PFSK-1 (cell line): ENCODE measurements around the gene PCCA.

ENCODE experiments used
- FOXP2 ChIP-seq: optimal IDR thresholded peaks from 2 replicates; pipeline ENCODE3; 2011; ENCODE audit warnings: borderline replicate concordance, control low read depth, inconsistent platforms; ENCODE audit not compliant: insufficient read depth; ENCODE audit errors: extremely low read length, extremely low read depth
- POLR2AphosphoS5 ChIP-seq: IDR thresholded peaks from 2 replicates; pipeline ENCODE4 v1.6.1; 2012; ENCODE audit warnings: low read depth, mild to moderate bottlenecking, control low read depth, low read length, moderate library complexity
- REST ChIP-seq, 2 experiments: IDR thresholded peaks; 2 replicates each; pipeline versions ENCODE4 v1.6.1 to v1.8.0; 2011 to 2012; ENCODE audit warnings: low read depth in 2 of 2, low read length in 2 of 2, control low read depth in 1 of 2, inconsistent platforms in 1 of 2, mild to moderate bottlenecking in 1 of 2, moderate library complexity in 1 of 2; ENCODE audit not compliant: insufficient read depth in 1 of 2
- TAF1 ChIP-seq: IDR thresholded peaks from 2 replicates; pipeline ENCODE4 v1.6.1; 2012; ENCODE audit warnings: low read length, control low read depth, borderline replicate concordance; ENCODE audit not compliant: insufficient read depth

- TF ChIP-seq POLR2AphosphoS5: no peak
- no peak for TF ChIP-seq TAF1
- no peak for TF ChIP-seq REST (IDR thresholded peaks at IDR 0.05; ENCODE audit: insufficient read depth in 1 of 2, low read depth in 2 of 2, low read length in 2 of 2)
- TF ChIP-seq FOXP2: no peak
Observed at GRCh38 chr13:100428986-100429385, 340.1 kb downstream of the PCCA start.
